ENCODE results near the gene GRID2. TPM values are rescaled to one million over a fixed set of nuclear protein-coding genes. Genes with fewer than 3 reads are reported as not detected.

Gene GRID2
- total RNA-seq, 1 donor, result 0.63 TPM

DNA sequence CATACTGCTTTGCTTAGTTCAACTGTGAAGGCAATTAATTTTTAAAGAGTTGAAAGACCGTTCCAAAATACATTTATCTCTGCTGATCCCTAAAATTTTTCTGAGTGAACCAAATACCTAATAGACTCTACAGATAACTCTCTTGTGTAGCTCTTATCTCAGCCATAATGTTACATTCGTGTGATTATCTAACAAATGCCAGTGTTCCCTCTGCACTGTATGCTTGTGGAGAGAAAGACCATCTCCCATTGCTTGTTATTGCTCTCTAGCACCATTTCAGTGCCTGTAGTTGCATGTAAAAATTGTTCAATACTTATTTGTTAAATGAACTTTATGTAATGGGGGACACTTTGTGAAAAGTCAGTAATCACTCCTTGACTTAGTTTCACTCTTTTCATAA lies 1443.5 kb downstream of the GRID2 start:
- TF ChIP-seq CTCF (IDR thresholded peaks at IDR 0.05; ENCODE audit: insufficient read depth, low read length), result no peak
- DNase-seq (ENCODE audit: low read depth), result no peak
- no peak overlapping the region for H3K4me3 ChIP-seq (ENCODE audit: low read depth, low read length)

DNA sequence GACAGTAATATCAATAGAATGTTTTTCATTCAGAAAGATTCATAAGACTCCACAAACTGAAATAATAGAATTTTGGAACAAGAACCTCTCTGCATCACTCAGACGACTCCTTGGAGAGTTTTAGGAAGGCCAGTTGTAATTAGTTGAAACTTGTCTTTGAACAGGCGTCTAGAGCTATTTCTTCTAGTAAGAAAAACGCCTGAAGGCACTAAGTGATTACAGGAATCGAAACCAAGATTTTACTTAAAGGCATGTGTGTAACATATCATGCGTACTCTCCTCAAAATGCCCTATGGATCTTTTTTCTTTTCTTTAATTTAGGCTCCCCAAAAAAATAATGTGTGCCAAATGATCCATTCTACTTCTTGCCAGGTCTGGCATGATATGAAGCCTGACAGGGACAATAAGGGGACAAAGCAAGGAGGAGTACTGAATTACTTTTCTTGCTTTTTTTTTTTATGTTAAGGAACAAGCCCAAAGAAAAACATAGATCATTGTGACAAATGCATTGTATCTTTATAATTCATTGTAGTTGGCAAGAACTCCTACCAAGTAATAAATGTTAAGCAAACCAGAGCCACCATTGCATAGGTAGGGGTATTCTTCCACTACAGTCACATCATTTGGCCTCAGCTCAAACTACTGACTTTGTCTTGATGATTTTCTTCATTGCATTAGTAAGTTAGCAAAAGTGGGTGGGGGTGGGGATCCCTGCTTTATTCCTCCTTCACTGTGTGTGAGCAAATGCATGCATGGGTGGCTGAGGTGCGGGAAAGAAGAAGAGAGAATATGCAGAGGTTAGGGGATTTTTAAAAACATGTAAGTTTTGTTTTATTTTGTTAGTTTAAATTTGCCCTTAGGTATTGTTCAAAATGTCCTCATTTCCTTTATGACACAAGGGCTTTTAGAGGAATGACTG lies 1444.9 kb downstream of the GRID2 start:
- no peak for TF ChIP-seq CTCF (IDR thresholded peaks at IDR 0.05; ENCODE audit: insufficient read depth, low read length)
- no peak for DNase-seq (ENCODE audit: low read depth)
- H3K4me3 ChIP-seq (ENCODE audit: low read depth, low read length), result no peak overlapping the region

DNA sequence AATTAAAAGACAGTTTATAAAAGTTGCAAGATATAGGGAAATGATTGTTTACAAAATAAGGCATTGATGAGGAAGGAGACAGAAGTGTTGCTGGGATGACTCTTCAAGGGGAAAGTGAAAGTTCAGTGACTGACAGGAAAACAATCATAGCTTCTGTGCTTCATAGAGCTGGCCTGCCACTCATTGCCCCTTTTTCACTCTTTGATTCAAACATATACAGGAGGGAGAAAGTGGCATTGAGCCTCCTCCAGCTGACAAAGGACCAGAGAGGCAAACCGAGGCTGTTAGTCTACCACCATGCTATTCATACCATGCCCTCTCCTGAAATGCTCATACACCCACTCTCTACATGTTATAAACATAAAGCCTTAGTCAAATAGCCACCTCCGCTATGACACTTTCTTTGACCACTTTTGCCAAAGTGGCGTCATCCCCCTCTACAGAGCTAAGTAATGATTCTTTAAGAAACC lies 1445.6 kb downstream of the GRID2 start:
- DNase-seq (ENCODE audit: low read depth), result no peak
- no peak for TF ChIP-seq CTCF (IDR thresholded peaks at IDR 0.05; ENCODE audit: insufficient read depth, low read length)
- H3K4me3 ChIP-seq (ENCODE audit: low read depth, low read length), result no peak overlapping the region

- H3K4me3 ChIP-seq (ENCODE audit: low read depth, low read length), result no peak overlapping the region
- no peak for TF ChIP-seq CTCF (IDR thresholded peaks at IDR 0.05; ENCODE audit: insufficient read depth, low read length)
- DNase-seq (ENCODE audit: low read depth), result no peak
These were observed 1447.6 kb downstream of the GRID2 start for GRCh38 chr4:93751411-93751810.

- no peak for DNase-seq (ENCODE audit: low read depth)
- TF ChIP-seq CTCF (IDR thresholded peaks at IDR 0.05; ENCODE audit: insufficient read depth, low read length), result no peak
- no peak overlapping the region for H3K4me3 ChIP-seq (ENCODE audit: low read depth, low read length)
These were observed 1452.3 kb downstream of the GRID2 start for GRCh38 chr4:93756101-93756500.

- no peak for DNase-seq (ENCODE audit: low read depth)
- TF ChIP-seq CTCF (IDR thresholded peaks at IDR 0.05; ENCODE audit: insufficient read depth, low read length), result no peak
- H3K4me3 ChIP-seq (ENCODE audit: low read depth, low read length), result no peak overlapping the region
These were observed 1455.7 kb downstream of the GRID2 start for GRCh38 chr4:93759506-93759905.

All from fibroblast of the aortic adventitia (primary cell).